ENCODE measurements around the gene LDLRAP1. TPM values are rescaled to one million over a fixed set of nuclear protein-coding genes. Genes with fewer than 3 reads are reported as not detected.

Gene LDLRAP1
- total and polyA plus RNA-seq, 9 of the 15 experiments (the other 6 are each of a cell fraction or from before 2014, with no cell fraction given) = 0.56 to 29.6 (median 16.2) TPM

- DNase-seq (ENCODE audit: extremely low read depth in 1 of 4, low spot score in 3 of 4) (no peak), ATAC-seq (no peak), FAIRE-seq (peak; percentile 54)
- WGBS (ENCODE audit: insufficient coverage, low coverage, missing lambda C conversion rate) = 75% methylated on average over 4 of the region's 4 CpGs
- Histone ChIP-seq H3K4me2 (ENCODE audit: insufficient read depth, low read length) (no peak overlapping the region), H3K4me1 (replicated peaks in 1 of 2; ENCODE audit: control insufficient read depth in 2 of 2, insufficient read depth in 2 of 2, low read length in 2 of 2) (peaks cover 5 to 35% of the 10 kb centered on the region in 2 experiments; a peak in 4 of 5 replicates), H3K27ac (ENCODE audit: extremely low read depth, low read depth, low read length) (no peak overlapping the region), H3K79me2 (ENCODE audit: control insufficient read depth, insufficient read depth, low read length) (no peaks in the 10 kb centered on the region), H3K27me3 (ENCODE audit: control insufficient read depth in 2 of 2, insufficient read depth in 2 of 2, low read length in 2 of 2) (no peaks in the 10 kb centered on the region), H3K9me1 (ENCODE audit: control insufficient read depth, insufficient read depth, low read length) (no peaks in the 10 kb centered on the region), H3K9me3 (replicated peaks; ENCODE audit: control insufficient read depth, insufficient read depth, low read depth, low read length) (no peaks in the 10 kb centered on the region), H3K9ac (ENCODE audit: insufficient read depth in 1 of 2, low read depth in 2 of 2, low read length in 2 of 2) (peak overlapping the region in 1 of 2 experiments; percentile 19; a peak in 1 of 4 replicates), H2AFZ (ENCODE audit: low read depth, low read length) (no peak overlapping the region), H3K4me3 (no peak overlapping the region), H4K20me1 (replicated peaks; ENCODE audit: control insufficient read depth, insufficient read depth, low read length) (no peaks in the 10 kb centered on the region), H3K36me3 (ENCODE audit: control insufficient read depth, insufficient read depth, low read length) (peaks cover 48% of the 10 kb centered on the region; the same call in 1 of the 3 replicates)
- in situ Hi-C loops (cut with MboI) (loop anchor here (10.0 kb wide), 1 partner anchor 1716 kb away; no protein-coding TSS in a partner anchor), intact Hi-C loops (cut with micrococcal nuclease) (no loop called here)
- BruUV-seq (replicated peaks) = no TSS peak
- POLR2A ChIA-PET = interaction anchor here (1.0 to 1.2 kb wide), 2 partner anchors 11 to 12 kb away, joined by 3 to 5 read pairs; no protein-coding TSS in a partner anchor
- CTCF ChIA-PET (ENCODE audit: low intra/inter-chr PET ratio) = no interaction called here
- no peak for TF ChIP-seq CGGBP1 (CRISPR knock-in tag; IDR thresholded peaks at IDR 0.05)
- TF ChIP-seq CHCHD3 (CRISPR knock-in tag; IDR thresholded peaks at IDR 0.05) = no peak
- TF ChIP-seq, protein P1, sequence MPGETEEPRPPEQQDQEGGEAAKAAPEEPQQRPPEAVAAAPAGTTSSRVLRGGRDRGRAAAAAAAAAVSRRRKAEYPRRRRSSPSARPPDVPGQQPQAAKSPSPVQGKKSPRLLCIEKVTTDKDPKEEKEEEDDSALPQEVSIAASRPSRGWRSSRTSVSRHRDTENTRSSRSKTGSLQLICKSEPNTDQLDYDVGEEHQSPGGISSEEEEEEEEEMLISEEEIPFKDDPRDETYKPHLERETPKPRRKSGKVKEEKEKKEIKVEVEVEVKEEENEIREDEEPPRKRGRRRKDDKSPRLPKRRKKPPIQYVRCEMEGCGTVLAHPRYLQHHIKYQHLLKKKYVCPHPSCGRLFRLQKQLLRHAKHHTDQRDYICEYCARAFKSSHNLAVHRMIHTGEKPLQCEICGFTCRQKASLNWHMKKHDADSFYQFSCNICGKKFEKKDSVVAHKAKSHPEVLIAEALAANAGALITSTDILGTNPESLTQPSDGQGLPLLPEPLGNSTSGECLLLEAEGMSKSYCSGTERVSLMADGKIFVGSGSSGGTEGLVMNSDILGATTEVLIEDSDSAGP (CRISPR knock-in tag; IDR thresholded peaks at IDR 0.05) = no peak
- no peak for TF ChIP-seq RBM22 (IDR thresholded peaks at IDR 0.05; ENCODE audit: low read depth, low read length, poor library complexity, severe bottlenecking)
- TF ChIP-seq, protein P2, sequence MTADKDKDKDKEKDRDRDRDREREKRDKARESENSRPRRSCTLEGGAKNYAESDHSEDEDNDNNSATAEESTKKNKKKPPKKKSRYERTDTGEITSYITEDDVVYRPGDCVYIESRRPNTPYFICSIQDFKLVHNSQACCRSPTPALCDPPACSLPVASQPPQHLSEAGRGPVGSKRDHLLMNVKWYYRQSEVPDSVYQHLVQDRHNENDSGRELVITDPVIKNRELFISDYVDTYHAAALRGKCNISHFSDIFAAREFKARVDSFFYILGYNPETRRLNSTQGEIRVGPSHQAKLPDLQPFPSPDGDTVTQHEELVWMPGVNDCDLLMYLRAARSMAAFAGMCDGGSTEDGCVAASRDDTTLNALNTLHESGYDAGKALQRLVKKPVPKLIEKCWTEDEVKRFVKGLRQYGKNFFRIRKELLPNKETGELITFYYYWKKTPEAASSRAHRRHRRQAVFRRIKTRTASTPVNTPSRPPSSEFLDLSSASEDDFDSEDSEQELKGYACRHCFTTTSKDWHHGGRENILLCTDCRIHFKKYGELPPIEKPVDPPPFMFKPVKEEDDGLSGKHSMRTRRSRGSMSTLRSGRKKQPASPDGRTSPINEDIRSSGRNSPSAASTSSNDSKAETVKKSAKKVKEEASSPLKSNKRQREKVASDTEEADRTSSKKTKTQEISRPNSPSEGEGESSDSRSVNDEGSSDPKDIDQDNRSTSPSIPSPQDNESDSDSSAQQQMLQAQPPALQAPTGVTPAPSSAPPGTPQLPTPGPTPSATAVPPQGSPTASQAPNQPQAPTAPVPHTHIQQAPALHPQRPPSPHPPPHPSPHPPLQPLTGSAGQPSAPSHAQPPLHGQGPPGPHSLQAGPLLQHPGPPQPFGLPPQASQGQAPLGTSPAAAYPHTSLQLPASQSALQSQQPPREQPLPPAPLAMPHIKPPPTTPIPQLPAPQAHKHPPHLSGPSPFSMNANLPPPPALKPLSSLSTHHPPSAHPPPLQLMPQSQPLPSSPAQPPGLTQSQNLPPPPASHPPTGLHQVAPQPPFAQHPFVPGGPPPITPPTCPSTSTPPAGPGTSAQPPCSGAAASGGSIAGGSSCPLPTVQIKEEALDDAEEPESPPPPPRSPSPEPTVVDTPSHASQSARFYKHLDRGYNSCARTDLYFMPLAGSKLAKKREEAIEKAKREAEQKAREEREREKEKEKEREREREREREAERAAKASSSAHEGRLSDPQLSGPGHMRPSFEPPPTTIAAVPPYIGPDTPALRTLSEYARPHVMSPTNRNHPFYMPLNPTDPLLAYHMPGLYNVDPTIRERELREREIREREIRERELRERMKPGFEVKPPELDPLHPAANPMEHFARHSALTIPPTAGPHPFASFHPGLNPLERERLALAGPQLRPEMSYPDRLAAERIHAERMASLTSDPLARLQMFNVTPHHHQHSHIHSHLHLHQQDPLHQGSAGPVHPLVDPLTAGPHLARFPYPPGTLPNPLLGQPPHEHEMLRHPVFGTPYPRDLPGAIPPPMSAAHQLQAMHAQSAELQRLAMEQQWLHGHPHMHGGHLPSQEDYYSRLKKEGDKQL (CRISPR knock-in tag; IDR thresholded peaks at IDR 0.05; ENCODE audit: borderline replicate concordance) = no peak
- TF ChIP-seq ZBTB9 (CRISPR knock-in tag; IDR thresholded peaks at IDR 0.05) = no peak
- TF ChIP-seq, protein P3, sequence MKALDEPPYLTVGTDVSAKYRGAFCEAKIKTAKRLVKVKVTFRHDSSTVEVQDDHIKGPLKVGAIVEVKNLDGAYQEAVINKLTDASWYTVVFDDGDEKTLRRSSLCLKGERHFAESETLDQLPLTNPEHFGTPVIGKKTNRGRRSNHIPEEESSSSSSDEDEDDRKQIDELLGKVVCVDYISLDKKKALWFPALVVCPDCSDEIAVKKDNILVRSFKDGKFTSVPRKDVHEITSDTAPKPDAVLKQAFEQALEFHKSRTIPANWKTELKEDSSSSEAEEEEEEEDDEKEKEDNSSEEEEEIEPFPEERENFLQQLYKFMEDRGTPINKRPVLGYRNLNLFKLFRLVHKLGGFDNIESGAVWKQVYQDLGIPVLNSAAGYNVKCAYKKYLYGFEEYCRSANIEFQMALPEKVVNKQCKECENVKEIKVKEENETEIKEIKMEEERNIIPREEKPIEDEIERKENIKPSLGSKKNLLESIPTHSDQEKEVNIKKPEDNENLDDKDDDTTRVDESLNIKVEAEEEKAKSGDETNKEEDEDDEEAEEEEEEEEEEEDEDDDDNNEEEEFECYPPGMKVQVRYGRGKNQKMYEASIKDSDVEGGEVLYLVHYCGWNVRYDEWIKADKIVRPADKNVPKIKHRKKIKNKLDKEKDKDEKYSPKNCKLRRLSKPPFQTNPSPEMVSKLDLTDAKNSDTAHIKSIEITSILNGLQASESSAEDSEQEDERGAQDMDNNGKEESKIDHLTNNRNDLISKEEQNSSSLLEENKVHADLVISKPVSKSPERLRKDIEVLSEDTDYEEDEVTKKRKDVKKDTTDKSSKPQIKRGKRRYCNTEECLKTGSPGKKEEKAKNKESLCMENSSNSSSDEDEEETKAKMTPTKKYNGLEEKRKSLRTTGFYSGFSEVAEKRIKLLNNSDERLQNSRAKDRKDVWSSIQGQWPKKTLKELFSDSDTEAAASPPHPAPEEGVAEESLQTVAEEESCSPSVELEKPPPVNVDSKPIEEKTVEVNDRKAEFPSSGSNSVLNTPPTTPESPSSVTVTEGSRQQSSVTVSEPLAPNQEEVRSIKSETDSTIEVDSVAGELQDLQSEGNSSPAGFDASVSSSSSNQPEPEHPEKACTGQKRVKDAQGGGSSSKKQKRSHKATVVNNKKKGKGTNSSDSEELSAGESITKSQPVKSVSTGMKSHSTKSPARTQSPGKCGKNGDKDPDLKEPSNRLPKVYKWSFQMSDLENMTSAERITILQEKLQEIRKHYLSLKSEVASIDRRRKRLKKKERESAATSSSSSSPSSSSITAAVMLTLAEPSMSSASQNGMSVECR (CRISPR knock-in tag; IDR thresholded peaks at IDR 0.05) = no peak
- TF ChIP-seq ELF2 (CRISPR knock-in tag; IDR thresholded peaks at IDR 0.05) = no peak
Measured at GRCh38 chr1:25560788-25561187, 17.4 kb downstream of the LDLRAP1 start.

All from K562 (cell line).